Measurements from ENCODE around the gene PTPRM.

The PTPRM gene

DNA sequence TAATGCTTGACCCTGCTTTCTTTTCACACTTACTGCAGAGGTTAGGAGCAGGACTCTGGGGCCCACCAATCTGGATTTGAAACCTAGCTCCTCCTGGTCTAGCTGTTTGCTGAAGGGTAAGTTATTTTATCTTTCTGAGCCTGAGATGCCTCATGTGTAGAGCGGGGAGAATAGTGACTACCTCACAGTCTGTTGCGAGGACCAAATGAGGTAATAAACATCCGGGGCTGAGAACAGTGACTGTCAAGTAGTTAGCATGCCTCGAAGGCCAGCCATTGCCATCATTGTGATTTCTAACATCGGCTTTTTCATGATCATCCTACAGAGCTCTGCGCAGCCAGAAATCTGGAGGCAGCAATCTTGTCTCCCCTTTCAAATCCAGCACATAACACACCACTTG, 32.9 kb downstream of the PTPRM start:
- DNase-seq (ENCODE audit: low spot score) = no peak

DNA sequence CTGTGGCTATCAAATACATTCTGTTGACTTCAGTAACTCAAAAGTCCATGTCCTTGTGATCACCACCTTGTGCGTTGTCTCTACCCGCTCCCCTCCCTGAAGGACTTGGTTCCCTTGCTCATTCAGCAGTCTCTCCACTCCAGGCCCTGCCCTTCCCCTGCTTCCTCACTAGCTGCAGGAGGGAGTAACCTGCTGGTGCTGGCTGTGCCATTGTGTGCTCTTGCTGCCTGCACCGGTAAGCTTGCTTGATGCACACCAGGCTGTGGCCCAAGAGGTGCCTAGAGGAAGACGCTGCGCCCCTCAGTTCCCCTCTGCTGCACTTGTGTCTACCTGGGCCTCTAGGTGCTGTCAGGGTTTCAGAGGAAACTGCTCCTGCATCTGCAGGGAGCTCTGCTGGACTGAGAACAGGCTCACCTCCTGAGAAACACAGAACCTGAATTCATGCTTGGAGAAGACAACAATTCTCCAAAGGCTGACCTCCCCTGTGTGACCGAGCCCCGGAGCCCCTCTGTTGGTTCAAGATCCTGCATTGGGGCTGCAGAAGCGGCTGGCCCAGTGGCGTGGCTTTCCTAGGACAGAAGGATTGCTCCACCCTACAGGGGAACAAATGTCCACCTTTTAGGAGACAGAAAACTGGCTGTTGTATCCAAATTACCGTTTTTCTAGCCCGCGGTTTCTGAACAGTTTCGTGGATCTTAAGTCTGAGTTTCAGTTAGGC, 33.6 kb downstream of the PTPRM start:
- DNase-seq (ENCODE audit: low spot score) = no peak

DNA sequence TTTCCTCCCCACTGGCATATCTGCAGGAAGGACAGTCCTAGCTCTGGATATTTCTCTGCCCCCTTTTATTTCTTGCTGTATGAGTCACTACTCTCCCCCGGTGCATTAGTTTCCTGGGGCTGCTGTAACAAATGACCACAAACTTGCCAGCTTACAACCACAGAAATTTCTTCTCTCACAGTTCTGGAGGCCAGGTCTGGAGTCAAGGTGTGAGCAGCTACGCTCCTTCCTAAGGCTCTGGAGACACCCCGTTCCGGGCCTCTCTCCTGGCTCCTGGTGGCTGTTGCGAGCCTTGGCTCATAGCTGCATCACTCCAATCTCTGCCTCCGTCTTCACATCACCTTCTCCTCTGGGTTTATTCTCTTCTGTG, 34.1 kb downstream of the PTPRM start:
- no peak for DNase-seq (ENCODE audit: low spot score)

DNA sequence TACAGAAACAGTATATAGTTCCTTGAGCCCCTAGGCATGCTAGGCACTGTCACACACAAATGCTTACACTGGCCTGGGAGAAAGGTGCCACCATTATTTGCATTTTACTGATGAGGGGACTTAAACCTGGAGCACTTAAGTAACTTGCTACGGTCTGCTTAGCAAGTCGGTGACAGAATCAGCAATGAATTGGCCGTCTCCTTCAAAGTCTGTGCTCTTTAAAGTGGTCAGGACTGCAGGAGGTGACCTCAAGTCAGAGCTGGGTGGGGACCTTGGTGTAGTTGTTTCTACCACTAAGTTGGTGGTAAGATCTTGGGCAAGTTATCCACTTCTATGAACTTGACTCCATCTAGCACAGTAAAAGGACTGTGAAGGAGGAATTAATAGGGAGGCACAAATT, 34.8 kb downstream of the PTPRM start:
- no peak for DNase-seq (ENCODE audit: low spot score)

DNA sequence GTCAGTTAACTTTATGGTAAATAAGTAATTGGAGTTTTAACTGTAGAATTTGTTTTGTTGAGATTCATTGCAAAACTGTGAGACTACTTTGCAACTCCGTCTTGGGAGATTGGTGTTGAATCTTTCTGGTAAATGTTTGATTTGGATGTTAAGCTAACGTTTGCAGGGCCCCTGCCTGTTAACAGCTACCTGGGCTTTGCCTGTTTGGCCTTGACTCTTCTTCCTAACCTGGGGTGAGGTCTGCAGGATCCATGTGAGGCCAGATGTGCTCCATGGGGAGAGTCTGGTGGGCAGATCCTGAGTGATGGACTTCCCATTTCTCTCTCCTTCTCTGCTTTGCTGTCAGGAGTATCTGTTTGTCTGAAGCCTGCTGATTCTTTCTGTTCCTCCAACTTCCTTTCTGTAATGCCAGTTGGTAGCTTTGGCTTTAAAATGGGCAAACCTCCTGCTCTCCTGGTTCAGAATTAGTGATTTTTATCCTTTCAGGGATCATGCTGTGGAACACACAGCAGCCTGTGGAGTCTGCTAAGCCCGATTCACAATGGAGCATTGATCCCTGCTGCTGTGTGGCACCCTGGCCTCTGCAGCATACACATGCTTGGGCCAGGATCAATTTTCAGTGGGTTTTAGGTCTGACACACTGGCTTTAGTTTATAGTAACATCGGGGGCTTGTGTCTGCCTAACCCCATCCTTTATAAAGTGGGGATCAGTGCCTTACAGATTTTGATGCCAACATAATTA, 36.3 kb downstream of the PTPRM start:
- DNase-seq (ENCODE audit: low spot score) = no peak

DNA sequence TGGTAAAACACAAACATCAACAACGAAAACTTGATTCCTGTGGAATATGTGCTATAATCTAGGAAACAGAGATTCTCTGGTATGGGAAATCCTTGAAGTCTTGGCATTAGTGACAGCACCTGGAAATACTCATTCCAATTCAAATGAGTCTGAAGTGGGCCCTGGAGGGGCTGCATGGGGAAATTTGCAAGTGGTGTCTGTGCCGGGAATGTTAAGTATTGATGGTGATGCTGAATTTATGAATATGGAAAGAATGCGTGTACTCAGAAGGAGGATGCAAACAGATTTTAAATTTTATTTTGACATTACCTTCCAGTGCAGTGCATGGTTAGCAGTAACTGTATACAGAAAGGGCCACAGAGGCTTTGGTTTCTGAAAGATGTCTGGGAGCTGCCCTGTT, 37.2 kb downstream of the PTPRM start:
- DNase-seq (ENCODE audit: low spot score) = no peak

DNA sequence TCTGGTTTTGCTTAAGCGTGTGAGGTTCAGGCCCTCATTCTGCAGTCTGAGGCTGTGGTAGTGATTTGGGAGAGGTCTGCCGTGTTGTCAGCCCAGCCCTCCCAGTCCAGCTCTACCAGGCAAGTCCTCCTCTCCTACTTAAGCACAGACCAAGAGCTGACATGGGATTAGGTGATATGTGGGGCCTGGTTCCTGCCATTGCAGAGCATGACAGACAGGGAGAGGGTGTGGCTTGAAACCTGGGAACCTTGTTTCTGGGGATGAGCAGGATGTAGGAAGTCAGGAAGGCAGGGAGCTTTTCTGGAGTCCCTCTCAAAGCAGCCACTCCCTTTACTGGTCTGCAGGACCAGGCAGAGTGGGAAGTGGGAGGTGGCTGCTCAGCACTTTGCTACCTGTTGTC, 38.6 kb downstream of the PTPRM start:
- DNase-seq (ENCODE audit: low spot score) = no peak

DNA sequence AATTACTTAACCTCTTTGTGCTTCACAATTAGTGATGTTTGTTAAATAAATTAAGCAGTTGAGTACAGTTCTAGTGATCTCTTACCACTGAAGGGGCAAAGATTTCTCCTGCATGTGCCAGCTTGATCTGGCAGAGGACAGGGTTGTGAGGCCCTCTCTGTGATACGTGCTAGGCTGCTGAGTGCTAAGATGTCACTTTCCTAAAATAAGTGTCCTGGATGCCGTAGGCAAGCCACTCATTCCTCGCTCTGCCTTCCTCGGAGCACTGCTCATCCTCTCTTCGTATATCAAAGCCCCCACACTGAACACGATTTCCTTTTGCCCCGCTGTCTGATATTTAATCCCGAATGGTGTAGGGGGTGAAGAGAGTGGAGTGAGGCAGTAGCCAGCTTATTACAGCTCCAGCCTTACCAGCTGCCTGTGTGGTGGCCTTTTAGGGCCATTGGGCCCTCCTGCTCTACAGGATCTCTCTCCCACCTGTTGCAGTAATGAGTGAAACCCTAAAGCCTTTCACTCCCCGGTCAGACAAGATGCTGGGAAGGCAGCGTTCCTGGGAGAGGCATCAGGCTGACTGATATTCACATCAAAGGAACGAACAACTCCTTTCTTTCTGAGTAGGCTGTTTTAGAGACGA, 40.5 kb downstream of the PTPRM start:
- no peak for DNase-seq (ENCODE audit: low spot score)

DNA sequence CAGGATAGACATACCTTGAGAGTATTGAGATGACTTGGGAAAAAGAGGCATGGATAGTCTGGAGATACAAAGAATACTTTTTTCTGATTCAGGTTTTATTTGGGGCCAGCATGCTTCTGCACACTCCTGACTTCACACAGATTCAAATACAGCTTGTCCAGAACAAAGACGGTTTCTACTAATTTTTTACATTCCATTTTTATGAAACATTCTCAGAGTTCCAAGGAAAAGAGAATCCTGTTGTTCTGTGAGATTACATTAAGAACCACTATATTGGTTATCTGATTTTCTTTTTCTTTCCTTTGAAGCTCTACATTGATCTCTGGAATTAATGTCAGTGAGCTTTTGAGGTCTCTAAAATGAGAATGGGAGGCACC, 41.0 kb downstream of the PTPRM start:
- peak; percentile 23 for DNase-seq (ENCODE audit: low spot score)

DNA sequence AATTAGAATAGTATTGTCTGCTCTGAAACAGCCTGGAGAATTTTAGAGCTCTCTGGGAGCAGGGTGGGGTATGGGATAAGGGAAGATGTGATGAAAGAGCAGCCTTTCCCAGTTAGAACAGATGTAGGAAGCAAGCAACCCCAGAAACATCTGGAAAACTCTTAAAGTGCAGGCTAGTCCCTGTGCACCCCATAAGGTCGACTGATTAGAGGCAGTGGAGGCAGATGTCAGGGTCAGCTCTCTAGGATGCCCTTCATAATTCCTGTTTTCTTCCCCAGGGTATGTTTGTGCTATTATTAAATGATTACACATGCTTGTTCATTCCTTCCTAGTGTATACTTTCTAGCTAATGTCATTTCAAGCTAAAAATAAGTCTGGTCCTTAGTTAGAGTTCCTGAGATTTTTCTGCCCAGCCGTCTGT, 41.7 kb downstream of the PTPRM start:
- peak; percentile 63 for DNase-seq (ENCODE audit: low spot score)

DNA sequence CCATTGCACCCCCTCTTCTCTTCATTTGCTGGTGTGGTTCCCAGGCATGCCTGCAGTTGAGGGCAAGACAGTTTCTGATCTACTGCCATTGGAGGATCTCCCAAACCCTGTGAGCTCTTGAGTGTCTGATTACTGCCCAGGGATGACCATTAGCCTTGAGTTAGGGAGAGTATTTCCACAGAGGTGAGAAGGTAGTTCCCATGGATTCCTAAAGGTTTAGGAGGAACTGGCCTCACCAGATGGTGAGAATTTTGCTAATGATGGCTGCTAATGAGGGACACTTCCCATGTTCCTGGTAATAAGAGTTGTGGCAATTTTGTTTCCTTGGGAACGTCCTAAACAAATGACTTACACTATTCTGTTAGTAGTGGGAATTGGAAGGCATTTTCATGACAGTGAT, 42.5 kb downstream of the PTPRM start:
- no peak for DNase-seq (ENCODE audit: low spot score)

DNA sequence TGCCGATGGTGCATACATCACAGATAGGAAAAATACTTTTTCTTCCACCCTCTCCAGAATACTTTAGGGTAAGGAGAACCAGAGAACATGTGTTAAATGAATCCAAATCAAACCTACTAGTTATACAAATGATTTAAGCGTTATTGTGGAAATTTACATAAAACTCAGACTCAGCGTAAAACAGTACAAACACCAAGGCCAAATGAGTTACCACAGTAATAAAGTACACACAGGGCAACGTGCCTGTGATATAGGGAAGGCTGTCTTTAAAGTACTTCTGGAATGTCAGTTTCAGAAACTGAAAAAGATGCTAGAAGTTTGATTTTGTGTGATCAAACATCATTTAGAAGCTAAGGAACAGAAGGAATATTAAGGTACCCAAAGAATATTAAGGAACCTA, 46.9 kb downstream of the PTPRM start:
- DNase-seq (ENCODE audit: low spot score) = no peak

DNA sequence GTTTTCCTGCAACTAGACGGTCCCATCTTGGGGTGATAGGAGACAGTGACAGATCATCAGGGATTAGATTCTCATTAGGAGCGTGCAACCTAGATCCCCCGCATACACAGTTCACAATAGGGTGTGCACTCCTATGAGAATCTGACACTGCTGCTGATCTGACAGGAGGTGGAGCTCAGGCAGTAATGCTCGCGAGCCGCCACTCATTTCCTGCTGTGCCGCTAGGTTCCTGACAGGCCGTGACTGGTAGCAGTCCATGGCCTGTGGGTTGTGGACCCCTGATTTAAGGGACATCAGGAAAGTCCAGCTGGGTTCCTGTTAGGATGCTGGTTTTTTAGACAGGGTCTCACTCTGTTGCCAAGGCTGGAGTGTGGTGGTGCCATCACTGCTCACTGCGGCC, 48.7 kb downstream of the PTPRM start:
- DNase-seq (ENCODE audit: low spot score) = no peak

DNA sequence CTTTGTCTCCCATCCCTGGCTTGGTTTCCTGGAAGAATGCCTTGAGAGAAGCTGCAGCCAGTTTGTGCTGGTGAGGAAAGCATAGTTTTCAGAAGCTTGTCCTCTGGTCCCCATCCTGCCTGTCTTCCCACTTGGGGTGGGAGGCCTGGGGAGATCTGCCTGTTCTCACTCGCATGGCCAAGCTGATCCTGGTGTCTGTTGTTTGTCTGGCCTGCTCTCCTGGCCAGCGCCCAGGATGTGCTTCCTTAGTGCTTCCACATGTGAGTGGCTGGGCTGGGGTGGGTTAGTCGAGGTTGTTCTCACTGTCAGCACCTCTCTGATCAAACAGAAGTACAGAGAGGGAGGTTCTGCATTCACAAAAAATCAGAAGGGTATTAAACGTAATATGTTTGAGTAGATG, 49.5 kb downstream of the PTPRM start:
- no peak for DNase-seq (ENCODE audit: low spot score)

DNA sequence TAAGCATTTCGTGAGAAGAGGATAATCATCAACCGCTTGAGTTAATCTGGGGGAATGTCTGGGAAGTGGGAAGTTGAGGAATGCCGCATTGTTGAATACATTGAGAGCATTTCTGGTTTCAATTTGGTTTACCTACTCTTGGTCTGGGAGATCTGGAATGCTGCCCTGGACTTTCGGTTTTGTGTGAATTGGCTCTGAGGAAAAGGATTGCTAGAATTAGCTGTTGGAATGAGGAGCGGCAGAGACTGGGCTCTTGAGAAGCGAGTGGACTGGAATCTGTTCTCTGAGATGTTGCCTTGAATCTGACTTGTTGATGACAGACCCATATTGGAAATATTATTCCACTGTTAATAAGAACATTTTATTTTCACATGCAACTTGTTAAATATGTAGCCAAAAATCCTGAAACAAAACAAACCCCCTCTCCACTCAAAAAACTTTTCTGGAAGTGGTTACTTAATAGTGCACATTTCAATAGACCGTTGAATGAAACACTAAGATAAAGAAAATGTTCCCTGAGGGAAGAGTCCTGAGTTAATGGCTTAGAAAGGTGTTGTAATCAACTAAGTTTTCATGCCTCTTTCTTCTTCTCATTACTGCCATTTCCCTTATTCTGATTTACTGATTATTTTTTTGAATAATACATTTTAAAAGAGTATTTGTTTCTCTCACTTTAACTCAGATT, 50.8 kb downstream of the PTPRM start:
- no peak for DNase-seq (ENCODE audit: low spot score)

DNA sequence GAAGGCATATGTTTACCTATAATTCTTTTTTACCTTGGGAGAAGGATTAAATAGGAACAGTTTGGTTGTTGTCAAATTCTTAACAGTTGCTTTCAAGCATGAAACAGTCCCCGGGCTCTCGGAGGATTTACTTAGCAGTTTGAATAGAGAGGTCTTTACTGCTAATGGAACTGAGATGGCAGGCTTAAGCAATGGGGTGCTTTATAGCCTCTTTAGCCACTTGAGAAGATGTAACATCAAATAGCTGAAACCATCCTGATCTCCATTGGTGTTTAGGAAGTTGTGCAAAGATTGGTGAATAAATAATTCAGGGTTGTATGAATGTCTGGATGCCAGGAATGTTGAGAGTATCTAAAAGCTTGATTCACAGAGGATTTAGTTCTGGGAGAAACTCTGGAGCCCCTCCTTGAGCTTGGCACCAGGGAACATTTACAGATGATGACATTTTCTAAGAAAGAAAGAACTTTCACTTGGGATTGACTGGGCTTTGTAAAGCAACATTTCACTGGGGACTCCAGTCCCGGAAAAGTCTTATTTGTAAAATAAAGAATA, 51.9 kb downstream of the PTPRM start:
- DNase-seq (ENCODE audit: low spot score) = no peak

DNA sequence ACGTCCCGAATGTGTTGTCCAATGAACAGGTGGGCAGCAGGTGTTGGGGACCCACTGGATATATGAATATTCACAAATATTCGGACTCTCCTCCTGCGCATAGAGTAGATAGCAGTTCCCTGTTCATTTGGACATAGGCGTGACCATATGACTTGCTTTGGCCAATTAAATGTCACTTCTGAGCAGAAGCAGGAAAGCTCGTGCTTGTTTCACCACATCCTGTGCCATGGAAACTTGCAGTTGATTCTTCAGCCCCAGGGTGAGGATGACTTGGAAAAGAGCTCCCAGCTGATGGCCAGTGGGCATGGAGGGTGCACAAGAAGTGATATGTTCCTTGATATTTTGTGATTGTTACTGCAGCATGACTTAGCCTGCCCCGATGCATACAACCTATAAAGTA, 52.6 kb downstream of the PTPRM start:
- no peak for DNase-seq (ENCODE audit: low spot score)

DNA sequence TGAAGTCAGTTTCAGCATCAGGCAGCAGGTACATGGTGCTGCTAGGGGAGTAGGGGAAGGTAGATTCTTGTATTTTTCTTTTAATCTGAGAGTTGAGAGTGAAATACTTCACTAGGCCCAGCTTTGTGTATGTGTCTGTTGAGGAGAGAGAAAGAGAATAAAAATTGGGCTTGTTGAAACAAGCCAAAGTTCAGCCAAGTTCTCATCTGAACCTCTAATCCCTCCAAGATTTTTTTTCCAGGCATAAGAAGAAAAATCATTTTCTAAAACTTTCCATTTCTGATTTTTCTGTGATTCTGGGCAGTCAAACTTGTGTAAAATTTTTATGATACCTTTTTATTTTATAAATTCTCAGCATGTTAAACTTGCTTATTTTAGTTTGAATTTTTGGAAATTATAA, 55.6 kb downstream of the PTPRM start:
- DNase-seq (ENCODE audit: low spot score) = no peak

DNA sequence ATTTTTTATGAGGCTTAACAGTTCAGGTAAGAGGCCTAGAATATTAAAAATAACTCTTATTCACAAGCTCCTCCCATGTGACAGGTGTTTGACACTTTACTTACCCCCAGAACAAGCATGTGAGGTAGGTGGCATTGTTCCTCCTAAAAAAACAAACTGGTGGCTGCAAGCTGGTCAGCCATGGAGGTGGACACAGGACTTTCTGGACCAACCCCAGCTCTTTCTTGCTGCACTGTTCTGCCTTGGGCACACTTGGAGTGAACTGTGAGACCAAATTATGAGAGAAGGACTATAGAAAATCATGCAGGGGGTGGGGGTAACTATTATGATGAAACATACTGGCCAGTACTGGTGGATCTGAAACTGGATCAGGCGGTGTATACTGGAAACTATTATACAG, 56.6 kb downstream of the PTPRM start:
- DNase-seq (ENCODE audit: low spot score) = no peak

DNA sequence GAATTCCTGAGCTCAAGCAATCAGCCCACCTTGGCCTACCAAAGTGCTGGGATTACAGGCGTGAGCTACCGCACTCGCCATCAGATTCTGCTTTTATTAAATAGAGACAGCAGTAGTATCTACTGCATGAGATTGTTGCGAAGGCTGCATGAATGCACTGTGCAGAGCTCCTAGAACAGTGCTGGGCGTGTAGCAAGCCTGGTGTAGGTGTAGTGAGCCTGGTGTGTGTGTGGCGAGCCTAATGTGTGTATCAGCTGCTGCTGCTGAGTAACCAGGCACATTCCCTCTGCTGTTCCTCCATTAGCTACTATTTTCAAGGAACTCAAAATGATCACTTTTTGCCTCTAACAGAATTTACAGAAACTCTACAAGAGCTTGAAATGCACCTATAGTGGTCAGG, 57.6 kb downstream of the PTPRM start:
- DNase-seq (ENCODE audit: low spot score) = no peak

DNA sequence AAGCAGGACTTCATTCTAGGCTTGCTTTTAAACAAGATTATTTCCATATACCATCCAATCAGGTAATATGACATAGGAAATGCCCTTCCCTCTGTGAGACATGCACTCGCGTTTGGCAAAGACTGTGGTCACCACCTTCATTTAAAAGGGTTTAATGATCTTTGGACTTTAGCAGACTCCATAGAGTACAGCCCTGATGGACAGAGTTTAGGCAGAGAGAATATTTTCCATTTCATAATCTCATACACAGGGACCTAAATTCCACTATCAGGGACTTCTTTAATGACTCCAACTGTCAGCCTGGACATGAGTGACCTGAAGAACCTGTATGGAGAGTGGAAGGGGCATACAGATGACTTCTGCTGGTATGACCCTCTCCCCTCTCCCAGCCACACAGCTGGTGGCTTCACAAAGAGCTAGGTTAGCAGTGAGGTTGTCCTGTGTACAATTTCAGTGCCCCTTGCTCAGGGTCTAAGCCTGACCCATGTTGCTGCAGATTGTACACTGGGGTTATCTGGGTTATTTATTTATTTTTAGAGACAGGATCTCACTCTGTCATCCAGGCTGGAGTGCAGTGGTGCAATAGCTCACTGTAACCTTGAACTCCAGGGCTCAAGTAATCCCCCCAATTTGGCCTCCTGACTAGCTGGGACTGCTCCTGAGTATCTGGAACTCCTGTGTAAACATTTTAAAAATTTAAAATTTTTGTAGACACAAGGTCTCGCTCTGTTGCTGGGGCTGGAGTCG, 59.2 kb downstream of the PTPRM start:
- no peak for DNase-seq (ENCODE audit: low spot score)

DNA sequence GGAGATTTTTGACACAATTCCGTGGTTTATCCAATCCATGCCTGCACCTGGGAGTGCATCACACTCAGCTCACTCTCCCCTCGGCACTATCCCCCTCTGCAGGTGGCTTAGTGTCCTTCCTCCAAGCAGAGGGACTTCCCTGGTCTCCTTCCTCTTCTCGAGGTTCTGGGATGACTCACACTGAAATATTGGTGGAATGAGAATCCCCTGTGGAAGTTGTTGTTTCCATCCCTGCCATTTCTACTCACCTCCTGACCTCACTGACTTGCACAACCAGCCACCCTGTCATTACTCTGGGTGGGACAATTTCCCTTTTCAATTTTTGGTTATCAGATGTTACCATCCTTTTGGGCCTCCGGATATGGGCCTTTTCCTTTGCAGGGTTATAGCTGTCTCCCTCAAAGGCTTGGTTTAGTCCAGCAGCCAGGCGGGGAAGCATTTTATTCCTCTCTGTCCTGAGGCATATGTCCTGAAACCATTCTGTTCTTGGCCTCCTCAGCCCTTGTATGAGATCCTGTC, 59.9 kb downstream of the PTPRM start:
- peak; percentile 56 for DNase-seq (ENCODE audit: low spot score)

Measured in hepatic stellate cell (primary cell).